Peyer's patch (tissue), 4 donors: ENCODE results near the gene DZIP3.

Experiments used
- POLR2A ChIP-seq, 2 donors: fragments of 450-650 bp; IDR thresholded peaks; one replicate each; pipeline ENCODE4 v1.5.1; 2017; ENCODE audit warnings: antibody characterized with exemption in 2 of 2, mild to moderate bottlenecking in 2 of 2, moderate library complexity in 2 of 2
- TF ChIP-seq, protein P1 (sequence below), 6 experiments: fragments of 450-650 bp in 4 of 6; fragments of 200-600 bp in 2 of 6; sonication (generic) in 1 of 6; IDR thresholded peaks; one replicate each; pipeline ENCODE4 v1.5.1; 2017 to 2019; ENCODE audit warnings: antibody characterized with exemption in 6 of 6, mild to moderate bottlenecking in 3 of 6, moderate library complexity in 1 of 6

GRCh38 chr3:108588601-108589000 is 921 bp upstream of the DZIP3 start:
- TF ChIP-seq, protein P1, sequence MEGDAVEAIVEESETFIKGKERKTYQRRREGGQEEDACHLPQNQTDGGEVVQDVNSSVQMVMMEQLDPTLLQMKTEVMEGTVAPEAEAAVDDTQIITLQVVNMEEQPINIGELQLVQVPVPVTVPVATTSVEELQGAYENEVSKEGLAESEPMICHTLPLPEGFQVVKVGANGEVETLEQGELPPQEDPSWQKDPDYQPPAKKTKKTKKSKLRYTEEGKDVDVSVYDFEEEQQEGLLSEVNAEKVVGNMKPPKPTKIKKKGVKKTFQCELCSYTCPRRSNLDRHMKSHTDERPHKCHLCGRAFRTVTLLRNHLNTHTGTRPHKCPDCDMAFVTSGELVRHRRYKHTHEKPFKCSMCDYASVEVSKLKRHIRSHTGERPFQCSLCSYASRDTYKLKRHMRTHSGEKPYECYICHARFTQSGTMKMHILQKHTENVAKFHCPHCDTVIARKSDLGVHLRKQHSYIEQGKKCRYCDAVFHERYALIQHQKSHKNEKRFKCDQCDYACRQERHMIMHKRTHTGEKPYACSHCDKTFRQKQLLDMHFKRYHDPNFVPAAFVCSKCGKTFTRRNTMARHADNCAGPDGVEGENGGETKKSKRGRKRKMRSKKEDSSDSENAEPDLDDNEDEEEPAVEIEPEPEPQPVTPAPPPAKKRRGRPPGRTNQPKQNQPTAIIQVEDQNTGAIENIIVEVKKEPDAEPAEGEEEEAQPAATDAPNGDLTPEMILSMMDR (IDR thresholded peaks at IDR 0.05) = no peak
- no peak for TF ChIP-seq POLR2A (IDR thresholded peaks at IDR 0.05)
